ENCODE measurements around the gene OR10A3.

Gene OR10A3

DNA sequence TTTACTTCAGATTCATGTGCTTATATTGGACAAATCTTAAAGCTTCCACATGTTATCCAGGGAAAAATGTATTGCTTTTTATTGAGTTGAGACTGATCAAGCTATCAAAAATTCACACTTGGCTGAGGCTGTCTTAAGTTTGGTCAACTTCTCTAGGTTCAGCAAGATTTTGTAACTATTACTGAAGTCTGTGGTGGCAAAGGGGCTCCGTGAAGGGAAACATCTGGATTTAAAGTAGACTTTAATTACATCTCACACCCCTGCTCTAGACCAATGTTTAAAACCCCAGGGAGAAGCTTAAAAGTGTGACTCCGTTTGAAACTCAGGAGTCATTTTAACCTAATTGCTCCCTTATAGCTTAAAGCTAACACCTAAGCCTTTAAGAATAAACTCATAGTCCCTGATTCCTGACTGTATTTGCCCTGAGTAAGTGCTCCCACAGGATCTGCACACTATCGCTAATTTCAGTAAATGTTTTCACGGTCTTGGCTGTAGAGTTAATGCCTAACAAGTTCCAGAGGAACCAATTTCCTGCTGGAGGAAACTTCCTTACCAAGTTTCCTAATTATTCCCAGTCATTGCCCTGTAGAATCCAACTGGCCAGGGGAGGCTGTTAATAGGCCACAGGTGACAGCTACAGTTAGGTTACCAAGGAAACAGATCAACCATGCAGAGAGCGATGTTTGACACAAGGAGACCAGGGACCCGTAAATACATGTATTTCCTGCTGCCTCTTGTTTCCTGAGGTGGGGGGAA is 50.9 kb downstream of the OR10A3 start:
- DNase-seq: no peak

DNA sequence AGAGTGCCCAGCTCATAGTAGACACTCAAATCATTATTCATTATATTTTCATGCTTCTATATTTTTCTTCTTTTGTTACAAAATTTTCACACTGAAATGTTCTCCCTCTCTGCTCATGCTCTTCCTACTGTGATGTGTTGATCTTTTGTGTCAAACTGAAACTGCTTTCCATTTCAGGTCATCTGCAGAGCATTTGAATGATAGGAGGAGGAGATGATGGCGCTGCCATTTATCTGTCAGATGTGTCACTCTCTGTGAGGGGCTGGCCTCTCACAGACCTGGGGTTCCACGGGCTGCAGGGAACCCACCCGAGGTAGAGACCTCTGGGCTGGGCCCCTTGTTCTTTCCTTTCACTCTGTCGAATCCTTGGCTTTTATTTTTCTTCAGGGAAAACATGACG is 51.5 kb downstream of the OR10A3 start:
- DNase-seq: no peak

All from GOT3 (cell line).